Measurements from ENCODE around the gene LRRC74B.
"Not testable (repeated sequence)": the region's sequence is repeated elsewhere in the genome, so short reads cannot be mapped to it uniquely, and the experiment has no call there.

LRRC74B gene

GRCh38 chr22:21075516-21076138 is 29.9 kb downstream of the LRRC74B start:
- in situ Hi-C loops (cut with MboI; ENCODE audit: low sequenced_read_pairs) = no loop called here

- in situ Hi-C loops (cut with MboI; ENCODE audit: low sequenced_read_pairs) = no loop called here
These were observed 31.3 kb downstream of the LRRC74B start for GRCh38 chr22:21076912-21077625.

- in situ Hi-C loops (cut with MboI; ENCODE audit: low sequenced_read_pairs) = no loop called here
These were observed 32.2 kb downstream of the LRRC74B start for GRCh38 chr22:21077884-21078508.

DNA sequence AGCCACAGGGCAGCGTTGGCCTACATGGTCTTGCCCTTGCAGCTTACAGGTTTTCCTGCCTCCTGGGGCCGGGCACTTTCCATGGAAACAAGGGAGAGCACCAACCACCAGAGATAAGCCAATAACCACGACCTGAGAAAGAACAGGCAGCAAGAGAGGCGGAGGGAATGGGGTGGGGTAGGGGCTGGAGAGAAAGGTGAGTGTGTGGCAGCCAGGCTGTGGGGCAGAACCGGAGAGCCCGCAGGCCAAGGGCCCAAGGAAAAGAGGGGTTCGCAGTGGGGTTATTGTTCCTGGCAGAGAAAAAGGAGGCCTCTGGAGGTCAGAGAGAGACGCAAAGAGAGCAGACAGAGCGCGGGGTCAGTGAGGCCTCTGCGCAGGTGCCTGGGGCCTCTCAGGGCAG is 33.2 kb downstream of the LRRC74B start:
- in situ Hi-C loops (cut with MboI; ENCODE audit: low sequenced_read_pairs) = no loop called here

DNA sequence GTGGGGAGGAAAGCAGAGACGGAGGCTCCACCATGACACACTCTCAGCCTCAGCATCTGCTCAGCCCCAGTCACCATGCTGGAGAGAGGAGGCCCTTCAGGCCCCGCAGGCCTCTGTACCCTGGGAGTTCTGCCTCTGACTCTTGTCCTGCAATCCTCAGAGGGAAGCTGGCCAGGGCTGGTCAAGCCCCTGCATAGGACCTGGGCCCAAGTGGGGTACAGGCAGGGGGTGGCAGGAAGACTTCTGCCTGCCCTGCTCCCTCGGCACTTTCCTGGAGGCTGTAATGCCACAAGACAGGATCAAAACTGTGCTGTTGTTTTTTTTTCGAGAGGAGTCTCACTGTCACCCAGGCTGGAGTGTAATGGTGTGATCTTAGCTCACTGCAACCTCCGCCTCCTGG is 33.7 kb downstream of the LRRC74B start:
- in situ Hi-C loops (cut with MboI; ENCODE audit: low sequenced_read_pairs) = no loop called here

- in situ Hi-C loops (cut with MboI; ENCODE audit: low sequenced_read_pairs) = no loop called here
These were observed 34.8 kb downstream of the LRRC74B start for GRCh38 chr22:21080435-21081137.

GRCh38 chr22:21082248-21082647 is 36.5 kb downstream of the LRRC74B start:
- in situ Hi-C loops (cut with MboI; ENCODE audit: low sequenced_read_pairs) = no loop called here

DNA sequence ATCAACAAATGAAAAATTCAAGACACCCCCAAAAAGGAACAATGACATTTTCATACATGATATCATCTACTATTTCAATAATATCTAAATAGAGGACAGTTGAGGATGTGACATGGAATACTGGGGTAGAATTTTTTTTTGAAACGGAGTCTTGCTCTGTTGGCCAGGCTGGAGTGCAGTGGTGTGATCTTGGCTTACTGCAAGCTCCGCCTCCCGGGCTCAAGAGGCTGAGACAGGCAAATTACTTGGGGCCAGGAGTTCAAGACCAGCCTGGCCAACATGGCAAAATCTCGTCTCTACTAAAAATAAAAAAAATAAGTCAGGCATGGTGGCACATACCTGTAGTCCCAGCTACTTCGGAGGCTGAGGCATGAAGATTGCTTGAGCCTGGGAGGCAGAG is 41.4 kb downstream of the LRRC74B start:
- in situ Hi-C loops (cut with MboI; ENCODE audit: low sequenced_read_pairs) = no loop called here

DNA sequence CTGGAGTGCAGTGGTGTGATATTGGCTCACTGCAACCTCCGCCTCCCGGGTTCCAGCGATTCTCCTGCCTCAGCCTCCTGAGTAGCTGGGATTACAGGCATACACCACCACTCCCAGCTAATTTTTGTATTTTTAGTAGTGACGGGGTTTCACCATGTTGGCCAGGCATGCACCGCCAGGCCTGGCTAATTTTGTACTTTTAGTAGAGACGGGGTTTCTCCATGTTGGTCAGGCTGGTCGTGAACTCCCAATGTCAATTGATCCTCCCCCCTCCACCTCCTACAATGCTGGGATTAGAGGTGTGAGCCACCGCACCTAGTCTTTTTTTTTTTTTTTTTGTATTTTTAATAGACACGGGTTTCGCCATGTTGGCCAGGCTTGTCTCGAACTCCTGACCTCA is 42.2 kb downstream of the LRRC74B start:
- in situ Hi-C loops (cut with MboI; ENCODE audit: low sequenced_read_pairs) = not testable (repeated sequence)

GRCh38 chr22:21091220-21091619 is 45.5 kb downstream of the LRRC74B start:
- in situ Hi-C loops (cut with MboI; ENCODE audit: low sequenced_read_pairs) = not testable (repeated sequence)

DNA sequence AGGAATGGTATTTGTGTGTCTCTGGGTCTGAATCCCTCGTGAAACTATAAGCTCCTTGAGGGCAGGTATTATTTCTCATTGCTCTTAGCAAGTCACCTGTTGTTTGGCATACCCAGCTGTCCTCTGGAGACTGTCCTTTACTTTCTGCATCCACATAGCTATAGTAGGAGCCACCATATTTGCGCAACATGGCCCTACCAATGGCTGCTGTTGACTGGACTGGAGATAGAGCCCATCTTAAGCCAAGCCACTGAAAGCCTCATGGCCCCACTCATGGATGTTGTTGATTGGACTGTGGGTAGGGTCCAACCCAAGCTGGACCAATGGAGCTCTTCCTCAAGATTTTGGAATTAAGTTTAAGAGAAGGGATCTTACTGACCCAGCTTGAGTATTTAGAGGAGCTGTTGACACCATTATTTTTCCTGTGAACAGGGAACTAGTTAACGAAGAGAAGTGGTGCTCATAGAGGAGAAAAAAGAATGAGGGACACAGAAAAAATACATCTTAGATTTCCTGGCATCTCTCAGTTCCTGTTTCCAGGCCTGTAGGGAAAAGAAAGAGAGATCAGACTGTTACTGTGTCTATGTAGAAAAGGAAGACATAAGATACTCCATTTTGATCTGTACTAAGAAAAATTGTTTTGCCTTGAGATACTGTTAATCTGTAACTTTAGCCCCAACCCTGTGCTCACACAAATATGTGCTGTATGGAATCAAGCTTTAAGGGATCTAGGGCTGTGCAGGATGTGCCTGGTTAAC is 47.2 kb downstream of the LRRC74B start:
- in situ Hi-C loops (cut with MboI; ENCODE audit: low sequenced_read_pairs) = no loop called here

DNA sequence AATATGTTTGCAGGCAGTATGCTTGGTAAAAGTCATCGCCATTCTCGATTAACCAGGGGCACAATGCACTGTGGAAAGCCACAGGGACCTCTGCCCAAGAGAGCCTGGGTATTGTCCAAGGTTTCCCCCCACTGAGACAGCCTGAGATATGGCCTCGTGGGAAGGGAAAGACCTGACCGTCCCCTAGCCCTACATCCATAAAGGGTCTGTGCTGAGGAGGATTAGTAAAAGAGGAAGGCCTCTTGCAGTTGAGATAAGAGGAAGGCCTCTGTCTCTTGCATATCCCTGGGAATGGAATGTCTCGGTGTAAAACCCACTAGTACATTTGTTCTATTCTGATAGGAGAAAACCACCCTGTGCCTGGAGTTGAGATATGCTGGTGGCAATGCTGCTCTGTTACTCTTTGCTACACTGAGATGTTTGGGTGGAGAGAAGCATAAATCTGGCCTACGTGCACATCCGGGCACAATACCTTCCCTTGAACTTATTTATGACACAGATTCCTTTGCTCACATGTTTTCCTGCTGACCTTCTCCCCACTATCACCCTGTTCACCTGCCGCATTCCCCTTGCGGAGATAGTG is 47.9 kb downstream of the LRRC74B start:
- in situ Hi-C loops (cut with MboI; ENCODE audit: low sequenced_read_pairs) = not testable (repeated sequence)

DNA sequence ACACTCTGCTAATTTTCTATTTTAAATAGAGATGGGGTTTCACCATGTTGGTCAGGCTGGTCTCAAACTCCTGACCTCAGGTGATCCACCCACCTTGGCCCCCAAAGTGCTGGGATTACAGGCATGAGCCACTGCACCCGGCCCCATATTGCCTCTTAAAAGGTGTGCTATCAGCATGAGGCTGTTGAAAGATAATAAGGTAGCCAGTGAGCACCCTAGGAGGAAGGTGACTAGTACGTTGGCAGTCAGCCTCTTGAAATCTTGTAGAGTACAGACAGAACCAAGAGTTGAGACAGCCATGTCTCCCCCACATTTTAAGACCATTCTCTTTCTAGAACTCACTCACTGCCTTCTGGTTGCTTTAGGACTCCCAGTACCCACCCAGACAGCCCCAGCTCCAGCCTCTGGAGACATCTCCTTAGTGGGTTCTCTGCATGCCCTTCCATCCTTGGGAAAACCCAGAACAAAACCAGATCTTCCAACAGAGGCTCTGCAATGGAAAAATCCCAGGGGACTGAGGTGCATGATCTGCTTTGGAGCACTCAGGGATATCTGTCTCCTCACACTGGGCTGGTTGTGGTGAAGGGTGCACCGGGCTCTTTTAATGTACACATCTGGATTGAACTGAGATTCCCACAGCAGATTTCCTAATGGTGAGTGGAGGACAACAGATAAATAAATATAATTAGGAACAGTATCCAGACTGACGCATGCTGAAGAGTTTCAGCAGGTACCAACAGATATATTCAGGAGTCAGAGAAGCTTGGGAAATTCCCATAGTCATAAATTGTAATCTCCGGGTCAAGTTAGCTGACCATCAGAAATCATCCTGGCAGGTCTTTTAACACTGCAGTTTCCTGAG is 49.4 kb downstream of the LRRC74B start:
- in situ Hi-C loops (cut with MboI; ENCODE audit: low sequenced_read_pairs) = no loop called here

GRCh38 chr22:21095773-21096107 is 50.0 kb downstream of the LRRC74B start:
- in situ Hi-C loops (cut with MboI; ENCODE audit: low sequenced_read_pairs) = no loop called here

DNA sequence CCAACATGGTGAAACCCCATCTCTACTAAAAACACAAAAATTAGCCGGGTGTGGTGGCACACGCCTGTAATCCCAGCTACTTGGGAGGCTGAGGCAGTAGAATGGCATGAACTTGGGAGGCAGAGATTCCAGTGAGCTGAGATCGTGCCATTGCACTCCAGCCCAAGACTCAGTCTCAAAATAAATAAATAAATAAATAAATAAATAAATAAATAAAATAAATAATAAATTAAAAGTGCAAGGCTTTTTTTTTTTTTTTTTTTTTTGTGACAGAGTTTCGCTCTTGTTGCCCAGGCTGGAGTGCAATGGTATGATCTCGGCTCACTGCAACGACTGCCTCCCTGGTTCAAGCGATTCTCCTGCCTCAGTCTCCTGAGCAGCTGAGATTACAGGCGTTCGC is 51.1 kb downstream of the LRRC74B start:
- in situ Hi-C loops (cut with MboI; ENCODE audit: low sequenced_read_pairs) = not testable (repeated sequence)

DNA sequence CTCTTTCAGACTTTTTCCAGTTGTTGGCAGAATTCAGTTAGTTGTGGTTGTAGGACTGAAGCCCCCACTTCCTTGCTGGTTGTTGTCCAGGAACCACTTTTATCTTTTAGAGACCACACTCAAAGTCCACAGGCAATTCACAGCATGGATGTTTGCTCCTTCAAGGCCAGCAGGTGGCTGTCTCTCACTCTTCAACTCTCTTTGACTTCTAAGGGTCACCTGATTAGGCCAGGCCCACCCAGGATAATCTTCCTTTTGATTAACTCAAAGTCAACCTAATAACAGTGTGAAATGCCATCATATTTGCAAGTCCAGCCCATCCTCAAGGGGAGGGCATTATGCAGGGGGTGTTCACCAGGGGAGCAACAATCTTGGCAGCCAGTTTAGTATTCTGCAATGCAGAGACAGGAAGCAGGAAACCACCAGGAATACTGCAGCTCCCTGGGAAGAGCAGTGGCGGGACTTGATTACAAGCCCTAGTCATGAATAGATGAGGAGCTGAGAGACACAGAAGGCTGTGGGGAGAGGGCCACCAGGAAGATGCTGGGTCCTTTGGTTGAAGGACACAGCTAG is 52.4 kb downstream of the LRRC74B start:
- in situ Hi-C loops (cut with MboI; ENCODE audit: low sequenced_read_pairs) = no loop called here

GRCh38 chr22:21099578-21099977 is 53.8 kb downstream of the LRRC74B start:
- in situ Hi-C loops (cut with MboI; ENCODE audit: low sequenced_read_pairs) = no loop called here

DNA sequence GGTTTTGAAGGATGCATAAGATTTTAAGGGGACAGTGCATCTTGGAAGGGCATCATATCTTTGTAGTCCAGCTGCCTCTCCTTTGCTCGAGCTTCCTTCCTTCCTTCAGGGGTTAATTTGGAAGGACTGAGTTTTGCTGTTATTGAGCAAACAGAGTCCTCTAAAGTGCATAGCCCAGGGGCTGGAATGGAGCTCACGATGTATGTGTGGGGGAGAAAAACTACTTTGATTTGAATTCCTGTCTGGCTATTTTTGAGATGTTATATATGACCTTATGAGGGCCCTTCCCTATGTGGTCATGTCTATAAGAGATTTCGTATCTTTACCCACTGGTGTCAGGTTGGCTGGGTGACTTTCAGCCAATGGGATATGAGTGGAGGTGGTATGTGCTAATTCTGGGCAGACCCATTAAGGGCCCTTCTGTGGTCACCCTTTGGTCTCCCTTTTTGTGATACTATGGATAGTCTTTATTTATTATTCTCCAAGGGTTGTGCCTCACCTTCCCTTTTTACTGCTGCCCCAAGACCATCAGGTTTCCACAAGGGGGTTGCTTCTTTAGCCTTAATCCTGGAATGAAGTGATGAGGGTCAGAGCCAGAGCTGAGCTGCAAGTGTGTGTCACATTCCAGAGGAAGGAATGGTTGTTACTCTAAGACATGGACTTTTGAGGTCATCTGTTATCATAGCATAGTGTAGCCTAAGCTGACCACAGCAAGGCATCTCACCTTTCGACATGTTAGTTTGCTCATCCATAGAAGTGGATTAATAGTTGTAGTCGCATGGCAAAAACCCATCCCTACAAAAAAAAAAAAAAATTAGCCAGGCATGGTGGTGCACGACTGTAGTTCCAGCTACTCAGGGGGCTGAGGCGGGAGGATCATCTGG is 54.6 kb downstream of the LRRC74B start:
- in situ Hi-C loops (cut with MboI; ENCODE audit: low sequenced_read_pairs) = no loop called here
